Measurements from ENCODE around the gene TBC1D17. TPM values are rescaled to one million over a fixed set of nuclear protein-coding genes. Genes with fewer than 3 reads are reported as not detected.

Gene TBC1D17
- total RNA-seq, 1 experiment from 2014 or later, result 6.8 TPM

- no peak for DNase-seq (ENCODE audit: low spot score)
Measured at GRCh38 chr19:49894011-49894664, 16.6 kb downstream of the TBC1D17 start.

DNA sequence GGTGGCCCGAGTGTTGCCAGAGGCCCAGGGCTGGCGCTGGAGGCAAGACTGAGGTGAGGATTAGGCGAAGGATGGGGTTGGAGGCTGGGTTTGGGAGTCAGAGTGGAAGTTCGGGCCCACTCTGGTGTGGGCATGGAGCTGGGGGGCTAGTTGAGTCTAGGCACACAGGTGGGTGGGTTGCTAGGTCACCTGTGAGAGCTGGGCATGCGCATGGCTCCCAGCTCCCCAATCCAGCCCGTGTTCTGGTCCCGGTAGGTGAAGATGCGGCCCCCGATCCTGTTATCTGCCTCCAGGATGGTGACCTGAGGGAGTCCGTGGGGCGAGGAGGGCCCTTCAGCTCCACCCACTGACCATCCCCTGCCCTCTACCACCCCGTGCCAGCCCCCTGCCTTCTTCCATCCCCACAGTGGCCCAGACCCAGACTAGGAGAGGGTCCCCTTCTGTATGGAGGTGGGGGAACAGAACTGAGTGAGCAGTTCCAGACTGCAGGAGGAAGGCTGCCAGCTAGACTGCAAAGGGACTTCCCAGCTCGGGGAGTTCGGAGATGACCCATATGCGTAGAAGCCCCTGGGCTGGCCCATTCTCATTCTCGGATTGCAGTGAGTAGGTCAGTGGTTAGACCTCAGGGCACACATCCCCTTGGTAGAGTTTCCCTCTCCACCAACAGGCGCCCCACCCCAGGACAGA, 17.5 kb downstream of the TBC1D17 start:
- DNase-seq (ENCODE audit: low spot score), result no peak

DNA sequence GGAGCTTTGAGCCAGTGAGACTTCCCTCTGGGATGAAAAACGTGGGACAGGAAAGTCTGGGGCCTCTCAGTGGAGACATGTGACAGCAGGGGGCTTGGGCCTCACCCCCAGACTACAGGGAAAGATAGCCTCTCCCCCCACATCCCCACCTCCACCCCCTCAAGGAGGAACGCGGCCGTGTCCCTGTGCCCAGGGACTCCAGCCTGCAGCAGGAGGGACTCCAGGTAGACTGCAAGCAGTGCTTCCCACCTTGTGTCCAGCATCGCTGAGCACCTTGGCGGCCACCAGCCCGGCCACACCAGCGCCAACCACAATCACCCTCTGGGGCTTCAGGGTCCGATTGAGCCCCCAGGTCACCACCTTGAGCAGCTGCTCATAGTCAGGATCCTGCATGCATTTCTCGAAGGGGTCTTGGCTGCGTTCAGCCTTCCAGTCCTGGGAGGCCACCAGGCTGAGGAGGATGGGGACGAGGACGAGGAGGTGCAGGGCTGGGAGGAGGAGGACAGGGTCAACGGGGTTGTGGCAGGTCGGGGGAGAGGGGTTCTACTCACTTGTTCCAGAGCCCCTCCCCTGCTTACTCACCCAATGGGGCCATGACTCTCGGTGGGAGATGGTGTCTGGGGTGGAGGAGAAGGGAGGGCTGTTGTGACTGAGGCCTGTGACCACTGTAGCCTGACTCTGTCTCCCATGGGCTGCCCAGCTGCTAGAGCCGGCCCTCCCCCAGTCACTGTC, 18.2 kb downstream of the TBC1D17 start:
- no peak for DNase-seq (ENCODE audit: low spot score)

- no peak for DNase-seq (ENCODE audit: low spot score)
Measured at GRCh38 chr19:49896863-49897621, 19.5 kb downstream of the TBC1D17 start, which contains the start of gene IL4I1. TSS of gene IL4I1 (minus strand) at chr19:49896887. CDS start at chr19:49896160, 727 bp downstream.

DNA sequence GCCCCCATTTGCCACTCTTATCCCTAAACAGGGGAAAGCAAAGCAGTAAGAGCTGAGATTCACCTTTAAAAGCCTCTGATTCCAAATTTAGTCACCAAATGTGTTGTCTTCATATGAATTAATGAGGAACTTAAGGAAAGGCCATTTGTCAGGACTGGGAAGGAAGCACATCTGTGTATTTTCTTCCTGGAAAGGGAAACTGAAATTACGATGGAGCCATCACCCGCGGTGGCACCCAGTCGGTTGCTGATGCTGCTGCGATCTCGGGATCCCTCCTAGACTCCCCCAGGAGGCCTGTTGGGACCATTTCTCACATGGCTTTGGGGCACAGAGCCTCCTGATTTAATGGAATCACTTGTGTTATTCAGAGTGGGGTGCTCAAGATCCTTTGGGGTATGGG, 26.6 kb downstream of the TBC1D17 start:
- no peak for DNase-seq (ENCODE audit: low spot score)

- no peak for DNase-seq (ENCODE audit: low spot score)
Measured at GRCh38 chr19:49906879-49907564, 29.5 kb downstream of the TBC1D17 start.

DNA sequence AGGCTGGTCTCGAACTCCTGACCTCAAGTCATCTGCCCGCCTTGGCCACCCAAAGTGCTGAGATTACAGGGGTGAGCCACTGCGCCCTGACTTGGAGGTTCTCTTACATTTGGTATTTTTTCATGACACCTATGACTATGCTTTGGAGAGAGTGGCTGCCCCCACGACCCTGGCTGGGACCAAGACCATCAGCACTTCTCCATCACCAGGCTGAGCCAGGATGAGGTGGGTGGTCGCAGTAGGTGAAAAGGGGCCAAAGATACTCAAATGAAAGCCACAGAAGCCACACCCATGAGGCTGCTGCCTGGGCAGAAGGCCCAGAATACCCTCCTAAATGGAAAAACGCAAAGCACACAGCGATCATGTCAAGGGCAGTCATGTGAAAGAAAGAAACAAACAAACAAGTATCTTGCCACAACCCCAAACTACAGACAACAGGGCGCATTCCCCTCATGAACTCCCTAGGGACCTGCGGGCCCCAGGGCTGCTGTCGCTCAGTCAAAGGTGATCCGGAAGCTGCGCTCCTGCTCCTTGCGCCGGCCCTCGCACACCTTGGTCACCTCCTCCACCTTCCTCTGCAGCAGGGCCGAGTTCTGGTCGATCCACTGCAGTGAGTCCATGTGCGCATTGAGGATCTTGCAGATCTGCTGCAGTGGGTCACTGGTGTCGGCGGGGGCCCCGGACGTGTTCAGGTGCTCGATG, 30.4 kb downstream of the TBC1D17 start:
- DNase-seq (ENCODE audit: low spot score), result no peak

DNA sequence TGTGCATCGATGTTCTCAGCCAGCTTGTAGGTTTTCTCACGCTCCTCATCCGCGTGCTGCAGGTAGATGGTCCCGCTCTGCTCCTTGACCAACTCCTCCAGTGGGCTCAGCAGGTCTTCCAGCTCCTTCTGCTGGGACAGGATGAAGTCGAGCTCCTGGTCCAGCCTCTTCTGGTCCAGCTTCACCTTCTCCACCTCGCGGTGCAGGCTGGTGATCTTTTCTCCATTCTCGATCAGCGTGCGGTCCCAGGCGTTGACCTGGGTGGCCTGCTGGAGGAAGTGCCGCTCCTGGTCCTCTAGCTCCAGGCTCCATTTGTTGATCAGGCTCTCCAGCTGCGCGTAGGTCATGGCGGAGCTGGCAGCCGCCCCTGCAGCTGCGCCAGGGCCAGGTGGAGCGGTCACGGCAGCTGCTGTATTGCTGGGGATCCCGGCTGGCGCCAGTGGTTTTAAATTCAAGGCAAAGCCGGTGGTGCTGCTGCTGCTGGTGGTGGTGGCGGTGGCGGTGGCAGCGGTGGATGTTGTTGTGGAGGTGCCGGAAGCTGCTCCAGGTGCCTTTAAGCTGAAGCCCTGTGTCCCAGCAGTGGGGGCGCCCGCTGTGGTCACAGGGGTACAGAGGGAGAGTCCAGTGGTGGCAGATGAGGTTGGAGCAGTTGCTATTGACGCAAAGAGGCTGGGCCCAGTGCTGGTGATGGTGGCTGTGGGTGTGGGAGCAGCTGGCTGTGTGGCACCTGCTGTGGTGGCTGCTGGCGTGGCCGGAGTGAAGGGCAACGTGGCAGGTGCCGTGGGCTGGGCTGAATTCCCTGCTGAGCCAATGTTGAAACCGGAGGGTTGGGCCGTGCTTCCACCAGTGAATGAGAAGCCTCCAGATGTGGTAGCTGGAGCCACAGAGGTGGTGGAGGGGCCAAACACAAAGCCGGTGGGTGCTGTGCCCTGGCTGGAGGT, 31.2 kb downstream of the TBC1D17 start:
- DNase-seq (ENCODE audit: low spot score), result no peak

DNA sequence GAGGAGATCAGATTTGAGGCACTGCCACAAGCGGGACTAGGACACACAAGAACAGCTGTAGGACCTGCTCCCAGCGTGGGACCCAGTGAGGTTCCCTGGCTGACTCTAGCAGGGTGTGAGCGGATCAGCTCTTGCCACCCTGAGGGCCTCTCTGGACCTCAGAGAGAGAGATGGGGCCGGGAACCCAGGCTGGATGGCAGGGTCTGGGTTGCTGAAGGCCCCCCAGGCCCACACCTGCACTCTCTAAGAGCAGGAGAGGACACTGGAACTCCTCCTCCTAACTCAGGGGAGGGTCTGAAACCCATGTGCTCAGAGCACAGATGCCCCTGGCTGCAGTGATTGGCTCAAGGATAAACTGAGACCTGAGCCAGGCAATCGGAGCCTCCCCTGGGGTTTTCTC, 32.7 kb downstream of the TBC1D17 start:
- no peak for DNase-seq (ENCODE audit: low spot score)

DNA sequence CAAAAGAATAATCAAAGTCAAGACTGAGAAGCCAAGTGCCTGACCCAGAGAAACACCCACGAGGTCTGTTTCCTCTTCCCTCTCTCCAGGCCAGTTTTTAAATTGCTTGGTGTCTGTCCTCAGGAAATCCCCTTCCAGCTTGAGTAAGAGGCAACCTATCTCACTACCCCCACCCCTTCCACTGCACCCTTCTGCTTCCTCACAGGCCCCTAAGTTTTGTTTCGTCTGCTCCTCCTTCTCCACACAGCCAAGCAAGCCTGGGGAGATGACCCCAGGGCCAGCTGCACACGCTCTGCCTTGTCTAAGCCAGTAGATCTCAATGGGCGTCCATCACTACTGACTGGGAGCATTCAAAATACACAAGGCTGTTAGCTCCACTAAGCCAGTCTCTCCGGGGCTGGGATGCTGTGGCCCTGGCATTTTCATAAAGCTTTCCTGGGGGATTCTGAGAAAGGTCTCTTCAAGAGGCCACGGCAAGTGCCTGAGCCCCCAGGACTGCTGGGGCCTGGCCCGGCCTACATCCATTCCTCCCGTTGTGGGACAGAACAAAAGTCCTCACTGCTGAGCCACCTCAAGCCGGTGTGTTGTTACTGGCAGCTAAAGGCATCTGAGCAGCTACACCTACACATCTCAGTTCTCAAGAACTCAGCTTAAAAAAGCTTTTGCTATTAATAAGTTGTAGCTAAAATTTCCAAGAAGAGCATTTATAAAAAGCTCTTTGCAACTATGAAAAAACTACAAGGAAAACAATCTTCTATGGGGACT, 34.1 kb downstream of the TBC1D17 start:
- no peak for DNase-seq (ENCODE audit: low spot score)

DNA sequence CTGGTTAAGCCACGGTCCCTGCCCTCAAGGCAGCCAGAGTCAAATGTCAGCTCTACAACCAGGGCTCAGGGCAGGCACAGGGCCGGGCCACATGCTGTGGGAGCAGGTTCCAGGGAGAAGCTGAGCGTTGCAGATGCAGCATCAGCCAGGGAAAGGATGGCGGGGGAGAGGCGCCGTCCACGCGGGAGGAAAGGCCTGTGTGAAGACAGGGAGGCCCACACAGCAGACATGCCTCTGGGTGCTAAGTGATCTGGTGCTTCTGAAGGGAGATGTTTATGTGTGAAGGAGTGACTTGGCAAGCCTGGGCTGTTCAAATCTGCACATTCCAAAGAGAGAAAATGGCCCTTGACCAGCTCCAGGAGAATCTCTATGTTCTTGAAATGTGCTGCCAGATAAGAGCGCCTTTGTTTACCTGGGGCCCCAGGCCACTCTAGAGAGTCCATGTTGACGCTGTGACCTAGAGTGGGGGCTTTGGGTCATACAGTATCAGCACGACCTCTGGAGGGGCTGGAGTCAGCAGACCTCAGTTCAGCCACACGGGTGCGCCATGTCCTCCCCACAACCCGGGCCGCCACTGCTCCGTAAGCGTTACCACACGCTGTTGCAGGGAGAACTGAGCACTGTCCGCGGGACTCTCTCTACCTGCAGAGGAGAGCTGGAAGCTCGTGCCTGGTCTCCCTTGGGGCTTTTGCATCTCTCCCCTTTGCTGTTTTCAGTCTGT, 35.6 kb downstream of the TBC1D17 start:
- no peak for DNase-seq (ENCODE audit: low spot score)

DNA sequence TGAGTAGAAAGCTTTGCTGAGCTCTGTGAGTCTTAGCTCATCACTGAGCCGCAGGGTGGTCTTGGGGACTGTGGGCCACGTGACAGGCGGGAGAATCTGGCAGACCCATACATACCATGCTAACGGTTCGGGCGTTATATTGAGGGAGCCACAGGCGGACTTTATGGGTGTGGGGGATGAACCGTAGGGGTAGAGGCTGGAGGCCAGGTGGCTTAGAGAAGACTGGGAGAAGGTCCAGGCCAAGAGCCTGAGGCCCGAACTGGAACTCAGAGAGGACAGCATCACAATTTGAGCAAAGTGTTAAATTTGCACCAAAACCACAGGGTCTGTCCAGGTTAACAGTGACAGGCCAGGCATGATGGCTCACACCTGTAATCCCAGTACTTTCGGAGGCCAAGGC, 36.2 kb downstream of the TBC1D17 start:
- no peak for DNase-seq (ENCODE audit: low spot score)

DNA sequence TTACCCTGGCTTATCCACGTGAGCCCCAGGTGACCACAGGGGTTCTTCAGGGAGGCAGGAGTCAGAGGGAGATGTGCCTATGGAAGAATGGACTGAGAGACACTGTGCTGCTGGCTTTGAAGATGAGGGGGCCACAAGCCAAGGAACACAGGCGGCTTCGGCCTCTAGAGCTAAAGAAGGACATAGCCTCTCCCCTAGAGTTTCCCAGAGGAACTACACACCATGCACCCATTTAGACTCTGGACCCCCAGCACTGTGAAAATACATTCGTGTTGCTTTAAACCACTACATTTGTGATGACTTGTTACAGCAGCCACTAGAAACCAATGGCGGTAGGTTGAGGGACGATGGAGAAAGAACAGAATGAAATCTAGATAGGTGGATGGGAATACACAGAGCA, 37.8 kb downstream of the TBC1D17 start:
- no peak for DNase-seq (ENCODE audit: low spot score)

DNA sequence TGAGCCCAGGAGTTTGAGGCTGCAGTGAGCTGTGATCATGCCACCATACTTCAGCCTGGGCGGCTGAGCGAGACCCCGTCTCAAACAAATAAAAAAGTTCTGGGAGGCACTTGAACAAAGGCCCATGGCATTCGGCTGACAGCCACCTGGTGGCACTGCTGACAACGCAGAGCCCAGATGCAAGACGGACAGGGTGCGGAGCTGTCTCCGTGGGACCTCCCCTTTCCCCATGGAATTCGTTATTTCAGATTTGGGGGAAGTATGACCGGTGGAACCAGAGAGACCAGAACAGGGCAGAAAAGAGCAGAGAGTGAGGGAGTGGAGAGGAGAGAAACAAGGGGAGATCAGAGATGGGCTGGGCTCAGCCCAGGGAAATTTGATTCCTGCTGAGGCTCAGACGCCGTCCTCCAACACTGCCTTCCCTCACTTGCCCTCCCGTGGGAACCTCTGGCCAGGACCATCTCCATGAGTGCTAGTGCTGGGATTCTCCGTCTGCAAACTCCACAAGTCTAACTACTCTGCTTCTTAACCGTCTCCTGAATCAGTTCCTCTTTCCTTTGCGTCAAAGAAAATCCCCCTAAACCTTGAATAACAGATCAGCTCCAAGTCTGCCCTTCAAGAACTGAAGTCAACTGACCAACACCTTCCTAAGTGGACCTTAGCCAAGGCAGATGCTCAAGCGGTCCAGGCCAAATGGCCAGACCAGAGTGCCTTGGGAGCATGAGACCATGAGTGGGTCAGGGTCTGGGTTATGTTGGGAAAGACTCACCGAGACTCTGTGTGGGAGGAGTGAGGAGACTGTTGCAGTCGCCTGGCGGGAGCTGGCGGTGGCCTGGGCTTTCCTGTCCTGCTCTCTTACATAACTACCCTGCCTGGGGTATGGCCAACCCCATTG, 39.6 kb downstream of the TBC1D17 start:
- no peak for DNase-seq (ENCODE audit: low spot score)

DNA sequence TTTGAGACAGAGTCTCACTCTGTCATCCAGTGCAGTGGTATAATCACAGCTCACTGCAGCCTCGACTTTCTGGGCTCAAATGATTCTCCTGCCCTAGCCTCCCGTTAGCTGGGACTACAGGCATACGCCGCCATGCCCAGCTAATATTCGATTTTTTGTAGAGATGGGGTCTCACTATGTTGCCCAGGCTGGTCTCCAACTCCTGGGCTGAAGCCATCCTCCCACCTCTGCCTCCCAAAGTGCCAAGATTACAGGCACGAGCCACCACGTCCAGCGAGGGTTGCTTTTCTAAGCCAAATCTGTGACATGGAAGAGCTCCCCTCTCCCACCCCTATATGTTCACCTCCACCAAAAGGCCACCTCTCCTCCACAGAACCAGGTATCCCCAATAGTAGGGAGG, 40.6 kb downstream of the TBC1D17 start:
- no peak for DNase-seq (ENCODE audit: low spot score)

- DNase-seq (ENCODE audit: low spot score), result no peak
Measured at GRCh38 chr19:49920624-49921363, 43.3 kb downstream of the TBC1D17 start.
